HepG2 (cell line): ENCODE measurements around the gene CAMSAP2. TPM values are rescaled to one million over a fixed set of nuclear protein-coding genes. Genes with fewer than 3 reads are reported as not detected.

ENCODE experiments used
- ATAC-seq: fragments of 200-7000 bp; cut with Tn5 transposase; 3 replicates; pipeline ENCODE4 v1.9.1; 2020; ENCODE audit warnings: mild to moderate bottlenecking, moderate library complexity
- BruUV-seq: library from RNA; stranded (reverse); fragments of 400-500 nt; replicated peaks from 2 replicates; lab custom pipeline; 2021; lab: Mats Ljungman, UMichigan
- CTCF ChIA-PET: fragments of 300-600 bp; formaldehyde crosslinking; extraction: SDS; loops from one replicate; lab custom pipeline; 2021; ENCODE audit warnings: low total read pairs, inconsistent platforms, low intra/inter-chr PET ratio; lab: Yijun Ruan, JAX
- POLR2A ChIA-PET: fragments of 350-600 bp; sonication (Branson Sonifier 250); formaldehyde crosslinking; loops from one replicate; lab custom pipeline; 2020; ENCODE audit warnings: antibody characterized with exemption, inconsistent platforms; lab: Yijun Ruan, JAX
- DNase-seq: peaks from one replicate; pipeline ENCODE4 v3.0.0-alpha.2; 2015; ENCODE audit warnings: low spot score
- FAIRE-seq: peaks from 3 replicates; lab custom pipeline; 2011; peaks lifted over from hg19 to GRCh38; lab: Jason Lieb, UNC
- H2AFZ ChIP-seq: one replicate; pipeline ENCODE4 v1.6.1; 2011; ENCODE audit warnings: low read length, inconsistent platforms
- H3K27ac ChIP-seq: fragments of 300-600 bp; 3 replicates; pipeline ENCODE4 v1.8.0; 2011; ENCODE audit warnings: mixed run types, mild to moderate bottlenecking, mixed read lengths, low read length, inconsistent platforms; ENCODE audit not compliant: insufficient read depth; ENCODE audit errors: extremely low read length
- H3K27me3 ChIP-seq, 2 experiments: fragments of 200-600 bp in 1 of 2; 2 replicates in 1 of 2; 3 replicates in 1 of 2; pipeline versions ENCODE4 v1.6.0 to v1.8.0; 2011; ENCODE audit warnings: low read length in 2 of 2, mild to moderate bottlenecking in 2 of 2, moderate library complexity in 2 of 2, inconsistent platforms in 1 of 2; ENCODE audit not compliant: insufficient read depth in 2 of 2, control insufficient read depth in 1 of 2
- H3K36me3 ChIP-seq, 2 experiments: fragments of 200-600 bp in 1 of 2; replicated peaks in 1 of 2; 2 replicates in 1 of 2; 3 replicates in 1 of 2; pipeline versions ENCODE4 v1.5.1 to v1.8.0; 2011; ENCODE audit warnings: low read length in 2 of 2, inconsistent platforms in 1 of 2; ENCODE audit not compliant: insufficient read depth in 2 of 2, control insufficient read depth in 1 of 2
- H3K4me1 ChIP-seq: 2 replicates; pipeline ENCODE4 v1.5.1; 2012; ENCODE audit warnings: low read length, inconsistent platforms; ENCODE audit not compliant: insufficient read depth
- H3K4me2 ChIP-seq: 2 replicates; pipeline ENCODE4 v1.6.0; 2011; ENCODE audit warnings: low read depth, low read length, inconsistent platforms
- H3K4me3 ChIP-seq, 3 experiments: fragments of 200-600 bp in 1 of 3; sonication (generic), shearing (Covaris generic) in 1 of 3; replicated peaks in 1 of 3; 2 replicates each; pipeline ENCODE4 v1.5.1; 2011 to 2016; ENCODE audit warnings: low read length in 3 of 3, inconsistent platforms in 2 of 3, low read depth in 2 of 3, mild to moderate bottlenecking in 2 of 3, control low read depth in 1 of 3, mixed read lengths in 1 of 3; ENCODE audit not compliant: insufficient read depth in 1 of 3
- H3K79me2 ChIP-seq: one replicate; pipeline ENCODE4 v1.6.1; 2011; ENCODE audit warnings: low read length, inconsistent platforms; ENCODE audit not compliant: insufficient read depth
- H3K9ac ChIP-seq: 2 replicates; pipeline ENCODE4 v1.6.0; 2011; ENCODE audit warnings: mild to moderate bottlenecking, low read depth, low read length, inconsistent platforms; ENCODE audit not compliant: insufficient read depth
- H3K9me3 ChIP-seq: 2 replicates; pipeline ENCODE4 v1.5.1; 2012; ENCODE audit warnings: mild to moderate bottlenecking, low read length
- H4K20me1 ChIP-seq: 2 replicates; pipeline ENCODE4 v1.6.0; 2011; ENCODE audit warnings: inconsistent platforms, mild to moderate bottlenecking, low read length, moderate library complexity; ENCODE audit not compliant: insufficient read depth
- CBFB ChIP-seq: sonication (generic); formaldehyde crosslinking; IDR thresholded peaks from 2 replicates; pipeline ENCODE4 v1.4.0; 2020; ENCODE audit warnings: missing genetic modification reagents
- GATA4 ChIP-seq: sonication (generic); IDR thresholded peaks from 2 replicates; pipeline ENCODE4 v1.6.1; 2016; ENCODE audit warnings: antibody characterized with exemption, low read depth, borderline replicate concordance
- GATAD1 ChIP-seq: IDR thresholded peaks from 2 replicates; pipeline ENCODE4 v1.6.1; 2016; ENCODE audit warnings: missing genetic modification reagents, missing compliant biosample characterization
- NR2F1 ChIP-seq, 2 experiments: fragments of 450-650 bp in 1 of 2; formaldehyde crosslinking in 1 of 2; IDR thresholded peaks; 2 replicates each; pipeline versions ENCODE4 v1.5.0 to v1.6.1; 2016 to 2020; ENCODE audit warnings: mild to moderate bottlenecking in 1 of 2, missing compliant biosample characterization in 1 of 2, missing genetic modification reagents in 1 of 2, moderate library complexity in 1 of 2
- PITX1 ChIP-seq: sonication (generic); formaldehyde crosslinking; IDR thresholded peaks from 2 replicates; pipeline ENCODE4 v1.5.1; 2020; ENCODE audit warnings: mild to moderate bottlenecking, missing genetic modification reagents
- ZNF768 ChIP-seq: sonication (generic); formaldehyde crosslinking; IDR thresholded peaks from 2 replicates; pipeline ENCODE4 v1.4.0; 2020; ENCODE audit warnings: missing genetic modification reagents
- WGBS: methylation state at CpG from one replicate; pipeline ENCODE4 v1.1.6; 2017; ENCODE audit warnings: low lambda C conversion rate; 5-methylcytosine and 5-hydroxymethylcytosine counted together
- in situ Hi-C: cut with HindIII; loops from 2 replicates; pipeline ENCODE4 v1.10.0; 2017; ENCODE audit warnings: low pct_unique_long_range_greater_than_20kb; ENCODE audit not compliant: extremely low pct_ligation_motif_present
- intact Hi-C: fragments of 100-400 bp; cut with micrococcal nuclease; formaldehyde crosslinking; loops from one replicate; pipeline ENCODE4 v1.10.0; 2022; ENCODE audit not compliant: unreplicated experiment
- polyA plus RNA-seq, 8 experiments: library from polyadenylated mRNA; depleted of rRNA in 3 of 8; stranded (reverse) in 7 of 8; unstranded in 1 of 8; fragments of >200 nt; fragmentation: Illumina TruSeq in 4 of 8; extraction: Trizol in 4 of 8; gene quantifications; 2 replicates each; pipeline versions ENCODE4 v1.2.1 to v1.2.3, GENCODE V29; 2011 to 2016; ENCODE audit warnings: low read depth in 4 of 8, missing spikeins in 1 of 8, mixed read lengths in 1 of 8; ENCODE audit not compliant: insufficient read depth in 1 of 8
- total RNA-seq, 5 experiments: library from RNA; depleted of rRNA; stranded (reverse); fragments of >200 nt; fragmentation: Illumina TruSeq; extraction: Trizol; gene quantifications; 2 replicates each; pipeline ENCODE4 v1.2.3, GENCODE V29; 2016; ENCODE audit warnings: low read depth in 1 of 5
- TF ChIP-seq, protein P1 (sequence below): sonication (generic); formaldehyde crosslinking; IDR thresholded peaks from 2 replicates; pipeline ENCODE4 v1.8.1; 2023; ENCODE audit warnings: mild to moderate bottlenecking, missing genetic modification reagents
- TF ChIP-seq, protein P2 (sequence below), 2 experiments: sonication (generic) in 1 of 2; formaldehyde crosslinking in 1 of 2; IDR thresholded peaks; 2 replicates each; pipeline versions ENCODE4 v1.4.0 to v1.6.1; 2018 to 2020; ENCODE audit warnings: missing genetic modification reagents in 2 of 2, borderline replicate concordance in 1 of 2, low read depth in 1 of 2, mild to moderate bottlenecking in 1 of 2, missing biosample characterization in 1 of 2

Gene CAMSAP2
- total and polyA plus RNA-seq, 2 of the 13 experiments (the other 11 are each of a cell fraction or from before 2014, with no cell fraction given), result 3.4 to 8.2 TPM

DNA sequence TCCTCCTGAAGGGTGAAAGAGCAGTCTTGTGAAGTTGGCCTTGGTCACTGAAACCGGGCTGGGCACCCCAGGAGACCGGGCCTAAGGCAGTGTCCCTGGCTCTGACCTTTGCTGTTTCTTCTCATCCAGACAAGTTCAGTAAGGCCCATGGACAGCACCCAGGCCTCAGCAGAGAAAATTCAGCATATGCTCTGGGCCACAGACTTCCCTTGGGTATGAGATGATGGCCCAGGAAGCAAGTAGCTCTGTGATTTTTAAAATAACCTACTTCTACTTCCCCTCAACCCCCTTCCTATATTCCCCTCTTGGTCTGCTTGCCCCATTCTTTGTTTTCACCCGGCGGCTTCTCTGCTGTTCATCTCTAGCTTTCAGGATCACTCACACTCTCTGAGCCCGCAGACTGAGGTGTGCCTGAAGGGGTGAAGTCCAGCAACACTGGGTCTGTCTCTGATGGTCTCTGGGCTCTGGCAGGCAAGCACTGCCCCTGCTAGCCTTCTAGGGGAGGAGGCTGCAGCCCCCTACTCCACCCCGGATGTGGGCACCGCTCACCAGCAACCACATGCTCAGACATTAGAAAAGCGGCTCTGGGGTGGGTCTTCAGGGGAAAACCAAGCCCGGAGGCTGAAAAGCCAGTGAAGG, 131.2 kb downstream of the CAMSAP2 start:
- TF ChIP-seq, protein P1, sequence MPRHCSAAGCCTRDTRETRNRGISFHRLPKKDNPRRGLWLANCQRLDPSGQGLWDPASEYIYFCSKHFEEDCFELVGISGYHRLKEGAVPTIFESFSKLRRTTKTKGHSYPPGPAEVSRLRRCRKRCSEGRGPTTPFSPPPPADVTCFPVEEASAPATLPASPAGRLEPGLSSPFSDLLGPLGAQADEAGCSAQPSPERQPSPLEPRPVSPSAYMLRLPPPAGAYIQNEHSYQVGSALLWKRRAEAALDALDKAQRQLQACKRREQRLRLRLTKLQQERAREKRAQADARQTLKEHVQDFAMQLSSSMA (CRISPR knock-in tag), result no peak
- TF ChIP-seq PITX1 (CRISPR knock-in tag) (no peak), CBFB (CRISPR knock-in tag) (no peak), GATA4 (no peak), GATAD1 (CRISPR knock-in tag) (no peak), NR2F1 (CRISPR knock-in tag; IDR thresholded peaks at IDR 0.05) (no peak), ZNF768 (CRISPR knock-in tag) (0 out of 2 replicates have a peak, but pooled peaks have one; percentile 25)
- TF ChIP-seq, protein P2, sequence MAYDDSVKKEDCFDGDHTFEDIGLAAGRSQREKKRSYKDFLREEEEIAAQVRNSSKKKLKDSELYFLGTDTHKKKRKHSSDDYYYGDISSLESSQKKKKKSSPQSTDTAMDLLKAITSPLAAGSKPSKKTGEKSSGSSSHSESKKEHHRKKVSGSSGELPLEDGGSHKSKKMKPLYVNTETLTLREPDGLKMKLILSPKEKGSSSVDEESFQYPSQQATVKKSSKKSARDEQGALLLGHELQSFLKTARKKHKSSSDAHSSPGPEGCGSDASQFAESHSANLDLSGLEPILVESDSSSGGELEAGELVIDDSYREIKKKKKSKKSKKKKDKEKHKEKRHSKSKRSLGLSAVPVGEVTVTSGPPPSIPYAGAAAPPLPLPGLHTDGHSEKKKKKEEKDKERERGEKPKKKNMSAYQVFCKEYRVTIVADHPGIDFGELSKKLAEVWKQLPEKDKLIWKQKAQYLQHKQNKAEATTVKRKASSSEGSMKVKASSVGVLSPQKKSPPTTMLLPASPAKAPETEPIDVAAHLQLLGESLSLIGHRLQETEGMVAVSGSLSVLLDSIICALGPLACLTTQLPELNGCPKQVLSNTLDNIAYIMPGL (CRISPR knock-in tag; IDR thresholded peaks at IDR 0.05; ENCODE audit: borderline replicate concordance in 1 of 2, low read depth in 1 of 2), result no peak
- TF ChIP-seq, all 625 proteins: peak for 1
- CTCF ChIA-PET, result no interaction called here
- POLR2A ChIA-PET, result no interaction called here

More for the DNA sequence above, 131.2 kb downstream of the CAMSAP2 start:
- ATAC-seq, result peak; percentile 39
- Histone ChIP-seq H3K4me3 (no peak overlapping the region), H3K9me3 (no peaks in the 10 kb centered on the region), H4K20me1 (no peaks in the 10 kb centered on the region), H3K4me2 (no peak overlapping the region), H3K79me2 (no peaks in the 10 kb centered on the region), H3K27ac (no peak overlapping the region), H3K4me1 (peaks cover 9% of the 10 kb centered on the region; the same call in 1 of the 2 replicates), H3K27me3 (peaks cover 1 to 10% of the 10 kb centered on the region in 2 experiments; a peak in 2 of 5 replicates), H3K9ac (no peak overlapping the region), H3K36me3 (no peaks in the 10 kb centered on the region), H2AFZ (no peak overlapping the region)
- BruUV-seq, result no TSS peak
- no peak for FAIRE-seq
- DNase-seq, result no peak
- in situ Hi-C loops (no loop called here), intact Hi-C loops (no loop called here)
- WGBS, result 57% methylated on average over 9 of the region's 9 CpGs
